H1 (cell line): ENCODE data around the gene HOXA6. TPM values are rescaled to one million over a fixed set of nuclear protein-coding genes. Genes with fewer than 3 reads are reported as not detected.

Experiments
- CTCF ChIA-PET: fragments of 300-600 bp; sonication (Branson Sonifier 250); formaldehyde crosslinking; loops from one replicate; lab custom pipeline; 2021; ENCODE audit not compliant: partially characterized antibody; lab: Charles Lee
- POLR2A ChIA-PET: fragments of 300-600 bp; sonication (Branson Sonifier 250); formaldehyde crosslinking; loops from one replicate; lab custom pipeline; 2021; ENCODE audit warnings: inconsistent platforms; ENCODE audit not compliant: partially characterized antibody; lab: Charles Lee
- DNase-seq, 2 experiments: peaks; one replicate each; pipeline versions ENCODE4 v3.0.0 to v3.0.0-alpha.2; 2010 to 2022; ENCODE audit warnings: low spot score in 2 of 2, low read depth in 1 of 2, mixed read lengths in 1 of 2
- FAIRE-seq: peaks from 2 replicates; lab custom pipeline; 2011; peaks lifted over from hg19 to GRCh38; lab: Jason Lieb, UNC
- H2AFZ ChIP-seq: 2 replicates; pipeline ENCODE4 v1.8.1; 2012; ENCODE audit warnings: low read length, inconsistent platforms
- H2AK5ac ChIP-seq: 2 replicates; pipeline ENCODE4 v1.6.1; 2013; ENCODE audit warnings: low read depth, low read length
- H2BK120ac ChIP-seq: replicated peaks from 2 replicates; pipeline ENCODE3; 2013; ENCODE audit warnings: low read depth, low read length, inconsistent platforms
- H2BK12ac ChIP-seq: 2 replicates; pipeline ENCODE4 v1.6.1; 2013; ENCODE audit warnings: low read depth, low read length
- H2BK15ac ChIP-seq: 2 replicates; pipeline ENCODE4 v1.6.1; 2013; ENCODE audit warnings: low read length
- H2BK20ac ChIP-seq: 2 replicates; pipeline ENCODE4 v1.6.1; 2013; ENCODE audit warnings: low read length
- H2BK5ac ChIP-seq: 2 replicates; pipeline ENCODE4 v1.6.1; 2013; ENCODE audit warnings: low read depth, low read length
- H3K14ac ChIP-seq: 2 replicates; pipeline ENCODE4 v1.6.1; 2013; ENCODE audit warnings: inconsistent platforms; ENCODE audit not compliant: insufficient read length
- H3K18ac ChIP-seq: 2 replicates; pipeline ENCODE4 v1.6.1; 2013; ENCODE audit warnings: low read length; ENCODE audit errors: extremely low read depth
- H3K23ac ChIP-seq: 2 replicates; pipeline ENCODE4 v1.6.1; 2013; ENCODE audit warnings: inconsistent platforms; ENCODE audit not compliant: insufficient read length
- H3K23me2 ChIP-seq: 2 replicates; pipeline ENCODE4 v1.6.1; 2013; ENCODE audit warnings: low read depth, low read length
- H3K27ac ChIP-seq: 2 replicates; pipeline ENCODE4 v1.6.1; 2011; ENCODE audit warnings: low read depth, low read length, inconsistent platforms
- H3K27me3 ChIP-seq, 4 experiments: replicated peaks in 1 of 4; 1 replicate in 1 of 4; 2 replicates in 3 of 4; pipeline versions ENCODE4 v1.6.1 to v1.8.1; 2011 to 2013; ENCODE audit warnings: low read length in 3 of 4, mild to moderate bottlenecking in 3 of 4, inconsistent platforms in 2 of 4, mixed read lengths in 2 of 4, moderate library complexity in 1 of 4; ENCODE audit not compliant: control insufficient read depth in 3 of 4, insufficient read depth in 3 of 4; ENCODE audit errors: extremely low read depth in 1 of 4
- H3K36me3 ChIP-seq, 4 experiments: 2 replicates each; pipeline versions ENCODE4 v1.6.1 to v1.8.1; 2011 to 2013; ENCODE audit warnings: mild to moderate bottlenecking in 4 of 4, low read length in 3 of 4, moderate library complexity in 2 of 4, control low read depth in 1 of 4, inconsistent platforms in 1 of 4; ENCODE audit not compliant: insufficient read depth in 4 of 4, control insufficient read depth in 2 of 4
- H3K4ac ChIP-seq: replicated peaks from 2 replicates; pipeline ENCODE3; 2013; ENCODE audit warnings: low read length, low read depth, mixed read lengths, inconsistent platforms; ENCODE audit not compliant: insufficient read length
- H3K4me1 ChIP-seq, 4 experiments: replicated peaks in 1 of 4; 1 replicate in 1 of 4; 2 replicates in 3 of 4; pipeline versions ENCODE4 v1.6.1 to v1.8.1; 2011 to 2013; ENCODE audit warnings: low read length in 3 of 4, inconsistent platforms in 2 of 4, mixed read lengths in 1 of 4; ENCODE audit not compliant: insufficient read depth in 4 of 4, control insufficient read depth in 3 of 4
- H3K4me2 ChIP-seq, 2 experiments: 2 replicates each; pipeline versions ENCODE4 v1.6.1 to v1.8.1; 2011 to 2013; ENCODE audit warnings: low read depth in 2 of 2, low read length in 2 of 2, control low read depth in 1 of 2, inconsistent platforms in 1 of 2, mild to moderate bottlenecking in 1 of 2; ENCODE audit not compliant: insufficient read depth in 1 of 2
- H3K4me3 ChIP-seq, 4 experiments: fragments of 200-600, 300-600 bp in 1 of 4; sonication (generic), shearing (Covaris generic), sonication (Bioruptor Twin) in 1 of 4; 2 replicates each; pipeline versions ENCODE4 v1.5.1 to v1.8.1; 2011 to 2016; ENCODE audit warnings: low read length in 4 of 4, low read depth in 3 of 4, control low read depth in 2 of 4, inconsistent platforms in 2 of 4, mild to moderate bottlenecking in 2 of 4, mixed read lengths in 1 of 4, moderate library complexity in 1 of 4; ENCODE audit not compliant: insufficient read depth in 2 of 4; ENCODE audit errors: extremely low read depth in 1 of 4
- H3K56ac ChIP-seq: replicated peaks from 2 replicates; pipeline ENCODE3; 2013; ENCODE audit warnings: low read depth, mild to moderate bottlenecking, mixed read lengths, low read length, inconsistent platforms; ENCODE audit not compliant: insufficient read length
- H3K79me1 ChIP-seq: 2 replicates; pipeline ENCODE4 v1.6.1; 2013; ENCODE audit warnings: low read depth, low read length, control low read depth
- H3K79me2 ChIP-seq, 2 experiments: 2 replicates each; pipeline versions ENCODE4 v1.6.1 to v1.8.1; 2012 to 2013; ENCODE audit warnings: low read length in 2 of 2, mild to moderate bottlenecking in 2 of 2, inconsistent platforms in 1 of 2; ENCODE audit not compliant: insufficient read depth in 2 of 2, control insufficient read depth in 1 of 2
- H3K9ac ChIP-seq, 4 experiments: replicated peaks in 1 of 4; 1 replicate in 1 of 4; 2 replicates in 3 of 4; pipeline versions ENCODE4 v1.6.1 to v1.8.1; 2011 to 2013; ENCODE audit warnings: low read depth in 3 of 4, low read length in 3 of 4, control low read depth in 2 of 4, mild to moderate bottlenecking in 2 of 4, moderate library complexity in 2 of 4, inconsistent platforms in 1 of 4; ENCODE audit errors: extremely low read depth in 1 of 4
- H3K9me3 ChIP-seq, 2 experiments: 2 replicates each; pipeline versions ENCODE4 v1.6.1 to v1.8.1; 2012 to 2013; ENCODE audit warnings: mild to moderate bottlenecking in 2 of 2, moderate library complexity in 2 of 2, control low read depth in 1 of 2, inconsistent platforms in 1 of 2, low read depth in 1 of 2, low read length in 1 of 2, mixed read lengths in 1 of 2; ENCODE audit not compliant: insufficient read depth in 2 of 2
- H4K20me1 ChIP-seq, 2 experiments: replicated peaks in 1 of 2; 2 replicates each; pipeline versions ENCODE3 to v1.8.1; 2011 to 2013; ENCODE audit warnings: inconsistent platforms in 2 of 2, low read length in 2 of 2, mild to moderate bottlenecking in 1 of 2; ENCODE audit not compliant: insufficient read depth in 2 of 2, control insufficient read depth in 1 of 2
- H4K5ac ChIP-seq: 2 replicates; pipeline ENCODE4 v1.6.1; 2013; ENCODE audit warnings: low read length, low read depth, mixed read lengths, inconsistent platforms; ENCODE audit not compliant: insufficient read length
- H4K8ac ChIP-seq: 2 replicates; pipeline ENCODE4 v1.8.0; 2013; ENCODE audit warnings: mild to moderate bottlenecking, moderate library complexity, low read length, inconsistent platforms; ENCODE audit not compliant: insufficient read depth; ENCODE audit errors: extremely low read depth
- H4K91ac ChIP-seq: replicated peaks from 2 replicates; pipeline ENCODE3; 2013; ENCODE audit warnings: low read length, mixed read lengths, inconsistent platforms; ENCODE audit not compliant: insufficient read length
- CBX5 ChIP-seq: fragments of 300-800, 300-1000 bp; sonication (generic); IDR thresholded peaks from 2 replicates; pipeline ENCODE4 v1.7.1; 2016; ENCODE audit warnings: antibody characterized with exemption, low read length, low read depth
- CBX8 ChIP-seq: fragments of 300-800, 300-1000 bp; sonication (generic); IDR thresholded peaks from 2 replicates; pipeline ENCODE4 v1.7.1; 2016; ENCODE audit warnings: low read depth, low read length, borderline replicate concordance
- SUZ12 ChIP-seq: fragments of 200-600 bp; sonication (generic); IDR thresholded peaks from 2 replicates; pipeline ENCODE4 v1.6.1; 2012; ENCODE audit warnings: mild to moderate bottlenecking, inconsistent platforms, low read length, moderate library complexity, mixed read lengths
- WGBS, 2 experiments: shearing (Covaris generic) in 1 of 2; methylation state at CpG; one replicate each; pipeline versions ENCODE4 v1.1.6 to v1.1.7; 2013 to 2015; ENCODE audit warnings: low lambda C conversion rate in 2 of 2, mixed read lengths in 2 of 2, inconsistent platforms in 1 of 2, low coverage in 1 of 2, missing lambda C conversion rate in 1 of 2; ENCODE audit not compliant: insufficient replicate concordance in 2 of 2, insufficient coverage in 1 of 2, insufficient read length in 1 of 2; ENCODE audit errors: extremely low coverage in 1 of 2, missing lambda C conversion rate in 1 of 2; 5-methylcytosine and 5-hydroxymethylcytosine counted together
- polyA plus RNA-seq, 7 experiments: library from polyadenylated mRNA; depleted of rRNA in 3 of 7; stranded (reverse) in 5 of 7; unstranded in 2 of 7; fragments of >200 nt in 5 of 7; fragments of 200-250 nt in 2 of 7; gene quantifications; 1 replicate in 5 of 7; 2 replicates in 1 of 7; 4 replicates in 1 of 7; pipeline versions ENCODE4 v1.2.1 to v1.2.3, GENCODE V29; 2011 to 2013; ENCODE audit warnings: missing spikeins in 2 of 7, mixed read lengths in 2 of 7
- total RNA-seq: library from RNA; stranded (reverse); fragmentation: NEBNext Ultra II Directional; extraction: Animal tissue kit (Norgen Biotek cat#: 25700); gene quantifications from 2 replicates; pipeline ENCODE4 v1.2.1, GENCODE V29; 2021

Gene HOXA6
- total and polyA plus RNA-seq, 2 of the 8 experiments (the other 6 are each of a cell fraction or from before 2014, with no cell fraction given), result not detected

GRCh38 chr7:27173956-27174873 is 26.6 kb upstream of the HOXA6 start, which contains the start of gene HOXA10:
TSS of gene HOXA10 (minus strand) at chr7:27174320. CDS start at chr7:27174306, 14 bp downstream.
- no peak within 1 kb of the TSS for H4K91ac ChIP-seq
- H4K5ac ChIP-seq, result no peak within 1 kb of the TSS
- no peaks in the 10 kb centered on the region; a peak in 1 of 4 replicates for H3K9me3 ChIP-seq
- H2BK15ac ChIP-seq, result no peak within 1 kb of the TSS
- H3K27ac ChIP-seq, result no peak within 1 kb of the TSS
- DNase-seq (peak in 1 of 2 experiments; percentile 69), FAIRE-seq (no peak)
- H3K36me3 ChIP-seq, result peaks cover 0 to 18% (median 0%) of the 10 kb centered on the region in 4 experiments; a peak in 1 of 8 replicates
- peak; percentile 25 for TF ChIP-seq SUZ12
- TF ChIP-seq CBX5, result no peak
- 0 out of 2 replicates have a peak, but pooled peaks have one; percentile 16 for TF ChIP-seq CBX8
- H3K4ac ChIP-seq, result no peak within 1 kb of the TSS
- H2BK12ac ChIP-seq, result no peak within 1 kb of the TSS
- no peak within 1 kb of the TSS for H2BK5ac ChIP-seq
- H3K18ac ChIP-seq, result no peak within 1 kb of the TSS; the same call in 1 of the 2 replicates
- no peaks in the 10 kb centered on the region for H3K79me1 ChIP-seq
- POLR2A ChIA-PET, result no interaction called here
- peak within 1 kb of the TSS; percentile 19 to 46; a peak in 3 of 4 replicates for H3K4me2 ChIP-seq
- H3K56ac ChIP-seq, result no peak within 1 kb of the TSS
- no peak within 1 kb of the TSS for H3K23ac ChIP-seq
- H3K4me3 ChIP-seq, result peak within 1 kb of the TSS in 1 of 4 experiments; percentile 36; a peak in 2 of 8 replicates
- H3K4me1 ChIP-seq, result peaks cover 4 to 11% (median 5%) of the 10 kb centered on the region in 4 experiments; a peak in 5 of 7 replicates
- no peak within 1 kb of the TSS for H2AK5ac ChIP-seq
- no peak within 1 kb of the TSS for H3K14ac ChIP-seq
- peaks cover 95 to 100% (median 99%) of the 10 kb centered on the region in 4 experiments for H3K27me3 ChIP-seq
- WGBS, 2 experiments, result 10% methylated on average over 53 of the region's 82 CpGs; no CpG with 5 or more reads in 1 of the 2 experiments
- H3K23me2 ChIP-seq, result no peaks in the 10 kb centered on the region; the same call in 1 of the 2 replicates
- no peak within 1 kb of the TSS for H2BK120ac ChIP-seq
- H3K9ac ChIP-seq, result no peak within 1 kb of the TSS
- CTCF ChIA-PET, result interaction anchor here (0.8 to 5.4 kb wide), 6 partner anchors 9 to 30 kb away, joined by 3 to 20 read pairs (median 4); partner anchors contain the start of genes HOXA11, HOXA5 and HOXA9
- no peak within 1 kb of the TSS for H2BK20ac ChIP-seq
- H3K79me2 ChIP-seq, result no peaks in the 10 kb centered on the region
- H4K8ac ChIP-seq, result peak within 1 kb of the TSS; percentile 62; the same call in 1 of the 2 replicates
- H4K20me1 ChIP-seq, result peaks cover 36 to 57% of the 10 kb centered on the region in 2 experiments
- H2AFZ ChIP-seq, result no peak within 1 kb of the TSS
